ENCODE results near the gene DUOXA2.

DNA sequence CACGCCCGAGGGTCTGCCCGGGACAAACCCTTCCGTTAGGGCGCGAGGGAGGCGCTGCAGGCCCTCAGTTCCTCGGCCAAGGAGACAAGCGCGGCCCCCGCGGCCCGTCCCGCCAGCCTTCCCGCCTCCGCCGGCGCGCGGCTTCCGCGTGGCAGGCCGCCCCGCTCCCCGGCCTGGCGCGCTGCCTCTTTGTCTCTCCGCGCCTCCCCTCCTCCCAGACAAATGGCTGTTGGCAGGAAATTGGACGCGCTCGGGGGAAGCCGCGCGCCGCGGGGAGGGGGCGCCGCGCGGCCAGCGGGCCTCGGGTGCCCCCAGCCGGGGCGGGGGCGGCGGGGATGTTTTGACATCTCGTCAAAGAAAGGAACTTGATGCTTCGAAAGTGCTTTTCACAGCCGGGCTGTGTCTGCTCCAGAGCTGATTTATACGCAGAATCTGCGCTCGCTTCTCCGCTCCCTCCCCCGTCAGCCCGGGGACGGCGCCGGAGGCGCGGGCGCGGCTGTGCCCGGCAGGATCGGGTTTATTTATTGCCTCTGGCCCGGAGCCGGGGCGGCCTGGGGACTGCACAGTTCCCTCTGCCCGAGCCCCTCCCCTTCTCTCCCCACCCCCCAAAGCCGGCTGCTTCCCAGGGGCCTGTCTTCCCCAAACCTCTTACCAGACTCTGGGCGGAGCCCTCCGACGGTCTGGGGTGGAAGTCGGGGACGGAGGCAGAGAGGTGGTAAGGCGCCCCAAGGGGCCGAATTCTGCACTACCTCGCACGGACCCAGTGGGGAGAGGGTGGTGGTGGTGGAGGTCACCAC, 52.9 kb downstream of the DUOXA2 start:
- TF ChIP-seq, protein P1, sequence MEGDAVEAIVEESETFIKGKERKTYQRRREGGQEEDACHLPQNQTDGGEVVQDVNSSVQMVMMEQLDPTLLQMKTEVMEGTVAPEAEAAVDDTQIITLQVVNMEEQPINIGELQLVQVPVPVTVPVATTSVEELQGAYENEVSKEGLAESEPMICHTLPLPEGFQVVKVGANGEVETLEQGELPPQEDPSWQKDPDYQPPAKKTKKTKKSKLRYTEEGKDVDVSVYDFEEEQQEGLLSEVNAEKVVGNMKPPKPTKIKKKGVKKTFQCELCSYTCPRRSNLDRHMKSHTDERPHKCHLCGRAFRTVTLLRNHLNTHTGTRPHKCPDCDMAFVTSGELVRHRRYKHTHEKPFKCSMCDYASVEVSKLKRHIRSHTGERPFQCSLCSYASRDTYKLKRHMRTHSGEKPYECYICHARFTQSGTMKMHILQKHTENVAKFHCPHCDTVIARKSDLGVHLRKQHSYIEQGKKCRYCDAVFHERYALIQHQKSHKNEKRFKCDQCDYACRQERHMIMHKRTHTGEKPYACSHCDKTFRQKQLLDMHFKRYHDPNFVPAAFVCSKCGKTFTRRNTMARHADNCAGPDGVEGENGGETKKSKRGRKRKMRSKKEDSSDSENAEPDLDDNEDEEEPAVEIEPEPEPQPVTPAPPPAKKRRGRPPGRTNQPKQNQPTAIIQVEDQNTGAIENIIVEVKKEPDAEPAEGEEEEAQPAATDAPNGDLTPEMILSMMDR (IDR thresholded peaks at IDR 0.05; ENCODE audit: low read depth, low read length), result peak; percentile 59
- TF ChIP-seq EZH2phosphoT487 (IDR thresholded peaks at IDR 0.05; ENCODE audit: low read depth), result no peak

Data from OCI-LY3 (cell line).